Mesenchymal stem cell (in vitro differentiated cells and primary cell): Measurements from ENCODE around the gene MGLL.

ENCODE experiments used
- DNase-seq: peaks from one replicate; pipeline ENCODE4 v3.0.0-alpha.2; 2013
- H2AFZ ChIP-seq: one replicate; pipeline ENCODE4 v1.6.1; 2013; ENCODE audit warnings: low read depth, mild to moderate bottlenecking, control low read depth, inconsistent platforms, low read length, moderate library complexity
- H2AK5ac ChIP-seq: 2 replicates; pipeline ENCODE4 v1.6.1; 2013; ENCODE audit warnings: low read length, moderate library complexity, mild to moderate bottlenecking, inconsistent platforms; ENCODE audit not compliant: severe bottlenecking
- H2BK120ac ChIP-seq: one replicate; pipeline ENCODE4 v1.6.1; 2013; ENCODE audit warnings: low read depth, mild to moderate bottlenecking, inconsistent platforms, low read length, moderate library complexity
- H2BK12ac ChIP-seq, 2 experiments: one replicate each; pipeline ENCODE4 v1.6.1; 2013; ENCODE audit warnings: inconsistent platforms in 2 of 2, low read length in 2 of 2, mild to moderate bottlenecking in 2 of 2, moderate library complexity in 2 of 2, control low read depth in 1 of 2
- H2BK15ac ChIP-seq: one replicate; pipeline ENCODE4 v1.6.1; 2013; ENCODE audit warnings: mild to moderate bottlenecking, low read depth, inconsistent platforms; ENCODE audit not compliant: poor library complexity, severe bottlenecking
- H2BK5ac ChIP-seq: 2 replicates; pipeline ENCODE4 v1.6.1; 2013; ENCODE audit warnings: low read depth, mild to moderate bottlenecking, low read length, control low read depth, inconsistent platforms; ENCODE audit not compliant: poor library complexity, severe bottlenecking
- H3K14ac ChIP-seq, 2 experiments: one replicate each; pipeline ENCODE4 v1.6.1; 2013; ENCODE audit warnings: inconsistent platforms in 2 of 2, low read length in 2 of 2, control low read depth in 1 of 2, mild to moderate bottlenecking in 1 of 2, moderate library complexity in 1 of 2
- H3K18ac ChIP-seq, 2 experiments: one replicate each; pipeline ENCODE4 v1.6.1; 2013; ENCODE audit warnings: inconsistent platforms in 2 of 2, low read length in 2 of 2, control low read depth in 1 of 2, low read depth in 1 of 2, mild to moderate bottlenecking in 1 of 2
- H3K23ac ChIP-seq, 2 experiments: one replicate each; pipeline ENCODE4 v1.6.1; 2013; ENCODE audit warnings: inconsistent platforms in 2 of 2, low read length in 2 of 2, mild to moderate bottlenecking in 2 of 2, moderate library complexity in 2 of 2, control low read depth in 1 of 2
- H3K27ac ChIP-seq: 2 replicates; pipeline ENCODE4 v1.5.1; 2013; ENCODE audit warnings: mild to moderate bottlenecking, moderate library complexity, low read length, control low read depth, inconsistent platforms; ENCODE audit not compliant: poor library complexity, severe bottlenecking
- H3K27me3 ChIP-seq, 2 experiments: 2 replicates each; pipeline versions ENCODE4 v1.6.1 to v1.7.0; 2013; ENCODE audit warnings: low read length in 2 of 2, mild to moderate bottlenecking in 2 of 2, moderate library complexity in 2 of 2, control low read depth in 1 of 2, inconsistent platforms in 1 of 2; ENCODE audit not compliant: control insufficient read depth in 1 of 2, insufficient read depth in 1 of 2
- H3K36me3 ChIP-seq, 2 experiments: 2 replicates each; pipeline versions ENCODE4 v1.6.1 to v1.7.0; 2013; ENCODE audit warnings: low read length in 2 of 2, control low read depth in 1 of 2, inconsistent platforms in 1 of 2, low read depth in 1 of 2, mild to moderate bottlenecking in 1 of 2; ENCODE audit not compliant: insufficient read depth in 2 of 2, control insufficient read depth in 1 of 2
- H3K4ac ChIP-seq, 2 experiments: one replicate each; pipeline ENCODE4 v1.6.1; 2013; ENCODE audit warnings: inconsistent platforms in 2 of 2, low read length in 2 of 2, mild to moderate bottlenecking in 2 of 2, moderate library complexity in 2 of 2, control low read depth in 1 of 2, low read depth in 1 of 2
- H3K4me1 ChIP-seq: 2 replicates; pipeline ENCODE4 v1.6.1; 2013; ENCODE audit warnings: low read depth, low read length, control low read depth; ENCODE audit not compliant: control insufficient read depth, insufficient read depth
- H3K4me2 ChIP-seq: 2 replicates; pipeline ENCODE4 v1.6.1; 2013; ENCODE audit warnings: low read length, mild to moderate bottlenecking, inconsistent platforms; ENCODE audit not compliant: poor library complexity, severe bottlenecking
- H3K4me3 ChIP-seq, 2 experiments: 2 replicates each; pipeline versions ENCODE4 v1.5.1 to v1.7.0; 2013; ENCODE audit warnings: low read length in 2 of 2, mild to moderate bottlenecking in 2 of 2, control low read depth in 1 of 2, low read depth in 1 of 2; ENCODE audit not compliant: insufficient read depth in 1 of 2
- H3K79me1 ChIP-seq: replicated peaks from 2 replicates; pipeline ENCODE4 v1.6.1; 2013; ENCODE audit warnings: mild to moderate bottlenecking, control low read depth, low read length, inconsistent platforms; ENCODE audit not compliant: poor library complexity, severe bottlenecking
- H3K9ac ChIP-seq: 2 replicates; pipeline ENCODE4 v1.7.0; 2013; ENCODE audit warnings: mild to moderate bottlenecking, low read length, moderate library complexity
- H3K9me3 ChIP-seq: 2 replicates; pipeline ENCODE4 v1.7.0; 2013; ENCODE audit warnings: mild to moderate bottlenecking, low read length; ENCODE audit not compliant: control insufficient read depth
- H4K8ac ChIP-seq: one replicate; pipeline ENCODE4 v1.6.1; 2013; ENCODE audit warnings: inconsistent platforms, mild to moderate bottlenecking, low read length, moderate library complexity
- H4K91ac ChIP-seq: one replicate; pipeline ENCODE4 v1.6.1; 2013; ENCODE audit warnings: mild to moderate bottlenecking, low read length, inconsistent platforms
- WGBS: methylation state at CpG from one replicate; pipeline ENCODE4 v1.1.7; 2013; ENCODE audit warnings: mixed read lengths; 5-methylcytosine and 5-hydroxymethylcytosine counted together

The MGLL gene

DNA sequence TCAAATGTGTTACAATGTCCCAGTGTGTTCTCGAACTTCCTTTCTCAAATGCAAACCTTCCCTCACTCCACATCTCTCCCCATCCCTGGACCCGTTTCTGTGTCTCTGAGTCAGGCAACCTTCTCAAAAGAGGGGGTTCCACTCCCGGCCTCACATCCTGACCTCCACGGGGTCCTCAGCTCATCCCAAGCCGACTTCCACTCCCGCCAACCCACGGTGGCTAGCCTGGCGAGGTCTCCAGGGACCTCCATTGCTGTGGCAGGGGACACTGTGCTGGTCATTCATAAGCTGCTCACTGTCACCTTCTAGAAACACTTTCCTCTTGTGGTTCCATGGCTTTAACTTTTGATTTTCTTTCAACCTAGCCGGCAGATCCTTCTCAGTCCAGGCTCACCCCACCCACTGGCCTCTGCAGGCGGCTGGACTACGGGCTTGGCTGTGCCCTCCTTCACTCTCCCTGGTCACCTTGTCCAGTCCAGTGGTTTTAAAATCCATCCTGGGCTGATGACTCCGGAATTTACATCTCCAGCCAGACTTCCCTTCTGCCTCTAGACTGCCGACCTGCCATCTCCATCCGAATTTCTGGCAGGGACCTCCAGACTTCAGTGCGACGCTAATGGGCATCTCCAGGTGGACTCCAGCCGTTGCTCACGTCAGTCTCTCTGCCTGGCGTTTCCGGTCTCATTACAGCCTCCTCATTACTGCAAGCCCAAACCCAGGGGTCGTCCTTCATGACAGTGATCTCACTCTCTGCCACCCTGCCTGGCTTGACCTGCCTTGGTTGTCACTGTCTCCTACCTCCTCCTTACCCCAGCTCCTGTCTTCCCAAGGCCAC is 129.6 kb downstream of the MGLL start:
- Histone ChIP-seq H3K23ac (no peak overlapping the region), H3K9ac (no peak overlapping the region), H3K79me1 (peaks cover 16% of the 10 kb centered on the region), H3K18ac (no peak overlapping the region), H3K14ac (no peak overlapping the region), H2AK5ac (peak overlapping the region; percentile 50), H3K36me3 (peaks cover 41 to 47% of the 10 kb centered on the region in 2 experiments), H3K9me3 (no peaks in the 10 kb centered on the region), H2AFZ (no peak overlapping the region), H3K4me1 (peaks cover 67% of the 10 kb centered on the region), H3K27me3 (no peaks in the 10 kb centered on the region), H3K4me2 (no peak overlapping the region), H3K4me3 (peak overlapping the region in 1 of 2 experiments; percentile 18), H2BK15ac (peak overlapping the region; percentile 65), H4K91ac (no peak overlapping the region), H3K4ac (no peak overlapping the region), H4K8ac (peak overlapping the region; percentile 48), H3K27ac (no peak overlapping the region), H2BK120ac (no peak overlapping the region), H2BK12ac (no peak overlapping the region), H2BK5ac (no peak overlapping the region)
- WGBS = 93% methylated on average over 21 of the region's 21 CpGs
- no peak for DNase-seq

GRCh38 chr3:127691974-127692373 is 130.3 kb downstream of the MGLL start:
- H2BK120ac ChIP-seq = no peak overlapping the region
- H3K4ac ChIP-seq = no peak overlapping the region
- peak overlapping the region; percentile 59 for H3K9ac ChIP-seq
- peaks cover 41 to 45% of the 10 kb centered on the region in 2 experiments for H3K36me3 ChIP-seq
- no peak overlapping the region for H3K18ac ChIP-seq
- no peak overlapping the region for H2BK15ac ChIP-seq
- H2BK12ac ChIP-seq = no peak overlapping the region
- no peak overlapping the region for H3K4me2 ChIP-seq
- no peak overlapping the region for H2AFZ ChIP-seq
- peaks cover 16% of the 10 kb centered on the region for H3K79me1 ChIP-seq
- DNase-seq = no peak
- H2BK5ac ChIP-seq = no peak overlapping the region
- H3K4me3 ChIP-seq = no peak overlapping the region
- H3K9me3 ChIP-seq = no peaks in the 10 kb centered on the region
- H4K91ac ChIP-seq = no peak overlapping the region
- H2AK5ac ChIP-seq = peak overlapping the region; percentile 36
- H3K27ac ChIP-seq = peak overlapping the region; percentile 47
- no peaks in the 10 kb centered on the region for H3K27me3 ChIP-seq
- 85% methylated on average over 3 of the region's 6 CpGs for WGBS
- peaks cover 60% of the 10 kb centered on the region for H3K4me1 ChIP-seq
- H4K8ac ChIP-seq = no peak overlapping the region
- H3K14ac ChIP-seq = no peak overlapping the region
- no peak overlapping the region for H3K23ac ChIP-seq

GRCh38 chr3:127691489-127691888 is 130.8 kb downstream of the MGLL start:
- DNase-seq = no peak
- peak overlapping the region; percentile 32 for H2BK15ac ChIP-seq
- H3K23ac ChIP-seq = no peak overlapping the region
- no peak overlapping the region for H2AFZ ChIP-seq
- H3K79me1 ChIP-seq = peaks cover 16% of the 10 kb centered on the region
- no peak overlapping the region for H3K4me2 ChIP-seq
- H2BK5ac ChIP-seq = peak overlapping the region; percentile 63
- 89% methylated on average over 8 of the region's 8 CpGs for WGBS
- H3K18ac ChIP-seq = peak overlapping the region; percentile 34 to 35
- H4K8ac ChIP-seq = no peak overlapping the region
- H3K36me3 ChIP-seq = peaks cover 41 to 45% of the 10 kb centered on the region in 2 experiments
- H3K4me1 ChIP-seq = peaks cover 56% of the 10 kb centered on the region
- H3K4me3 ChIP-seq = no peak overlapping the region
- peak overlapping the region; percentile 47 for H3K27ac ChIP-seq
- no peak overlapping the region for H3K14ac ChIP-seq
- no peaks in the 10 kb centered on the region for H3K27me3 ChIP-seq
- H2BK12ac ChIP-seq = peak overlapping the region in 1 of 2 experiments; percentile 40
- H3K4ac ChIP-seq = no peak overlapping the region
- H2BK120ac ChIP-seq = no peak overlapping the region
- peak overlapping the region; percentile 59 for H3K9ac ChIP-seq
- no peak overlapping the region for H2AK5ac ChIP-seq
- H3K9me3 ChIP-seq = no peaks in the 10 kb centered on the region
- H4K91ac ChIP-seq = no peak overlapping the region

- Histone ChIP-seq H2BK12ac (peak overlapping the region in 1 of 2 experiments; percentile 57), H4K8ac (peak overlapping the region; percentile 87), H4K91ac (peak overlapping the region; percentile 89), H3K4me2 (no peak overlapping the region), H2AK5ac (peak overlapping the region; percentile 62), H3K36me3 (peaks cover 41 to 45% of the 10 kb centered on the region in 2 experiments), H2BK120ac (no peak overlapping the region), H3K9ac (peak overlapping the region; percentile 59), H3K14ac (peak overlapping the region in 1 of 2 experiments; percentile 28), H3K4ac (peak overlapping the region; percentile 33 to 73), H3K18ac (peak overlapping the region; percentile 35 to 71), H3K23ac (no peak overlapping the region), H3K27me3 (no peaks in the 10 kb centered on the region), H2AFZ (no peak overlapping the region), H3K4me1 (peaks cover 54% of the 10 kb centered on the region), H3K9me3 (no peaks in the 10 kb centered on the region), H2BK5ac (peak overlapping the region; percentile 63), H3K79me1 (peaks cover 16% of the 10 kb centered on the region), H2BK15ac (peak overlapping the region; percentile 70), H3K4me3 (no peak overlapping the region), H3K27ac (peak overlapping the region; percentile 47)
- DNase-seq = peak; percentile 76
- 81% methylated on average over 4 of the region's 4 CpGs for WGBS
Observed at GRCh38 chr3:127690823-127691452, 131.4 kb downstream of the MGLL start.
